Measurements from ENCODE around the gene CIROP. TPM values are rescaled to one million over a fixed set of nuclear protein-coding genes. Genes with fewer than 3 reads are reported as not detected.

CIROP gene
- total and polyA plus RNA-seq, 4 donors = 0.06 to 0.61 (median 0.10) TPM

DNA sequence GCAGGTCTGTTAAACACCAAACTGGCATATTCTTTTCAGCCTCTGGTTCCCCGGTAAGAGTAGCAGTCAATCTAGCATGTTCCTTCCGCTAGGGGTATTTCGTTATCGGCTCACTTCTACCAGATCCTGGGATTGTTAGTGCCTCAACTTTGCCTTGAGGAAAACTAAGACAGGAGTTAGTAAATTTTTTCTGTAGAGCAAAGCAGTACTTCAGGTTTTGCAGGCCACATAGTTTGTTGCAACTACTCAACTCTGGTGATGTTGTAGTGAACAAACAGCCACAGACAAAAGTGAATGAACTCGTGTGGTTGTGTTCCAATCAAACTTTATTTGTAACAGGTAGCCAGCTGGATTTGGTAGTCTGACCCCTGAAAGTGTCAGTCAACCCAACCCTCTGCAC lies 41.2 kb downstream of the CIROP start:
- no peak for DNase-seq (ENCODE audit: low read depth in 4 of 6, low spot score in 6 of 6)
- no peak overlapping the region for H3K4me3 ChIP-seq (ENCODE audit: low read depth, low read length)
- peaks cover 16% of the 10 kb centered on the region for H3K4me1 ChIP-seq (ENCODE audit: control insufficient read depth, insufficient read depth, low read length)
- no peaks in the 10 kb centered on the region for H3K9me3 ChIP-seq (ENCODE audit: control insufficient read depth, insufficient read depth, low read length)
- no peak overlapping the region for H3K27ac ChIP-seq (ENCODE audit: low read depth, low read length)
- peaks cover 97% of the 10 kb centered on the region for H3K36me3 ChIP-seq (ENCODE audit: control insufficient read depth, insufficient read depth, low read length)
- H3K27me3 ChIP-seq (ENCODE audit: control insufficient read depth, insufficient read depth, low read length) = no peaks in the 10 kb centered on the region
- 98% methylated on average over 5 of the region's 5 CpGs for WGBS (ENCODE audit: insufficient coverage)

DNA sequence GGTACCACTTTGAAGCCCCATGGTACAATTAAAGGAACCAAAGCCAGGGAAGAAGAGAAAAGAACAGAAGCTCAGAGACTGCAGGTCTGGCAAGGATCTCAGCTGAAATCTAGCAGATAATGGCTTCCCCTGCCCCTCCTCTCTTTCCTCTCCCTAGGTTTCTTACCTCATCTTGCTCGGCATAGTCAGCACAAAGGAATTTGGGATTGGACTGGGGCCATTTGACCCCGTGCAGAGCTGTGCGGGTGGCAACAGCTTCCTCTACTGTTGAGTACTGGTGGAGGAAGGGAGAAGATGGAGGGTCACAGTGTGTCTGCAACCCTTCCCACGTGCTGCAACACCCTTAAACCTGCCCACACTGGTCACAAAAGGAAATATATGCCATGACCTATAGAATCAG lies 42.8 kb downstream of the CIROP start:
- DNase-seq (ENCODE audit: low read depth in 4 of 6, low spot score in 6 of 6) = peak in 1 of 6 donors; percentile 50

DNA sequence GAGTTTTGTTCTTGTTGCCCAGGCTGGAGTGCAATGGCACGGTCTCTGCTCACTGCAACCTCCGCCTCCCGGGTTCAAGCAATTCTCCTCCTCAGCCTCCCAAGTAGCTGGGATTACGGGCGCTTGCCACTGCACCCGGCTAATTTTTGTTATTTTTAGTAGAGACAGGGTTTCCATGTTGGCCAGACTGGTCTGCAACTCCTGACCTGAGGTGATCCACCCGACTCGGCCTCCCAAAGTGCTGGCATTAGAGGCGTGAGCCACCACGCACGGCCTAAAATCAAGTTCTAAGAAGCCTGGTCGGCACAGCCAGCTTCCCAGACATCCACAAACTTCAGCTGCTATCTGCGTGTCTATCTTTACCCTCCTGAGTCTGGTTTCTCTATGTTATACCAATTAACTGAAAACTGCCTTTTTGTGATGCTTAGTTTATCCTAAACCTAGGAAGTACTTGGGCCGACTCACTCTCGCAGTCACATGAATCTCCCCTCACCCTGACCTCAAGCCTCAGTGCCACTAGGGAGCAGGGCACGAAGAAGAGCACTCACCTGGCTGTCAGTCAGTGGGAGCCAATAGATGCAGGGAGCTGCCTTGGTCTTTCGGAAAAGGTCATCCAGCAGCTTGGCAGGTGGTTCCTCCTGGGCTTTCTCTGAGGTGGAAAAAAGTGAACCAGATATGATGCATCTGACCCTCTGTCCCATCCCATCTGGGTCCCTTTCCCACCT lies 44.1 kb downstream of the CIROP start:
- no peak overlapping the region for H3K4me3 ChIP-seq (ENCODE audit: low read depth, low read length)
- peaks cover 28% of the 10 kb centered on the region for H3K4me1 ChIP-seq (ENCODE audit: control insufficient read depth, insufficient read depth, low read length)
- no peak overlapping the region for H3K27ac ChIP-seq (ENCODE audit: low read depth, low read length)
- no peak for DNase-seq (ENCODE audit: low read depth in 4 of 6, low spot score in 6 of 6)
- no peaks in the 10 kb centered on the region for H3K9me3 ChIP-seq (ENCODE audit: control insufficient read depth, insufficient read depth, low read length)
- peaks cover 70% of the 10 kb centered on the region for H3K36me3 ChIP-seq (ENCODE audit: control insufficient read depth, insufficient read depth, low read length)
- no peaks in the 10 kb centered on the region for H3K27me3 ChIP-seq (ENCODE audit: control insufficient read depth, insufficient read depth, low read length)
- 87% methylated on average over 11 of the region's 17 CpGs for WGBS (ENCODE audit: insufficient coverage)

More for the DNA sequence above, 42.8 kb downstream of the CIROP start:
- 50% methylated on average over 2 of the region's 4 CpGs for WGBS (ENCODE audit: insufficient coverage)
- H3K36me3 ChIP-seq (ENCODE audit: control insufficient read depth, insufficient read depth, low read length) = peaks cover 83% of the 10 kb centered on the region
- H3K9me3 ChIP-seq (ENCODE audit: control insufficient read depth, insufficient read depth, low read length) = no peaks in the 10 kb centered on the region
- H3K27ac ChIP-seq (ENCODE audit: low read depth, low read length) = no peak overlapping the region
- H3K4me1 ChIP-seq (ENCODE audit: control insufficient read depth, insufficient read depth, low read length) = peaks cover 15% of the 10 kb centered on the region
- H3K27me3 ChIP-seq (ENCODE audit: control insufficient read depth, insufficient read depth, low read length) = no peaks in the 10 kb centered on the region
- no peak overlapping the region for H3K4me3 ChIP-seq (ENCODE audit: low read depth, low read length)

DNA sequence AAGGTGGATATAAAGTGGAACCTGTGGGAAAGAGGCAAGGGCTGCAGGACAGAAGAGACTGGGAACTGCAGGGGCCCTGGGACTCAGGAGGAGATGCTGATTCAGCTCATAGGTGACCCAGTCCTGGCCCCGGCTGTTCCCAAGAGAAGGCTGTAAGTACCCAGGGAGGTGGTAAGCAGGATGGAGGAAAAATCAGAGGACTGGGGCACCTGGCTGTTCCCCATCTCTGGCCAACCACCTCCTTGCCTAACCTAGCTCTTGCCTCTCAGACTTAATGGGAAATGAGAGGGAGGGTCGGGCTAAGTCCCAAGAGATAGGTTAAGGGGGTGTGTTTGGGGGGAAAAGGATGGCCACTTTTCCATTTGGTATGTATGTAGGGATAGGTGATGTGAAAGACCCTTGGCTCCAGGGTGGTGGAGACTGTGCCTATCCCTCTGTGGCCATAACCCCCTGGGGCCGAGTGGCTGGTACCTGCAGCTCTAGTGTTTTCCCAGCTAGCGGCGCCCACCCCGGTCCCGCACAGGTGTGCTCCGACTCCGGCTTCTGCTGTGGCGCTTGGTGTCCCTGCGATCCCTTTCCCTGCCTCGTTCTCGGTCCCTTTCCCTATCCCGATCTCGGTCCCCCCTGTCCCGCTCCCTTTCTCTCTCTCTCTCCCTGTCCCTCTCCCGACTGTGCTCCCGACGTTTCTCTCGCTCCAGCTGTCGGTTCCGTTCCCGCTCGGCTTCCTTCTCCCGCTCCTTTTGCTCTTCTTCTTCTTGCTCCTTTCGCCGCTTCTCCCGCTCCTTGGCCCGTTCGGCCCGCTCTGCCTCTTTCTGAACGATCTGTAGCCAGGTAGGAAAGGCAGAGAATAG lies 45.9 kb downstream of the CIROP start:
- WGBS (ENCODE audit: insufficient coverage) = 86% methylated on average over 25 of the region's 32 CpGs
- H3K9me3 ChIP-seq (ENCODE audit: control insufficient read depth, insufficient read depth, low read length) = no peaks in the 10 kb centered on the region
- no peak for DNase-seq (ENCODE audit: low read depth in 4 of 6, low spot score in 6 of 6)
- no peak overlapping the region for H3K4me3 ChIP-seq (ENCODE audit: low read depth, low read length)
- H3K27me3 ChIP-seq (ENCODE audit: control insufficient read depth, insufficient read depth, low read length) = no peaks in the 10 kb centered on the region
- peaks cover 43% of the 10 kb centered on the region for H3K4me1 ChIP-seq (ENCODE audit: control insufficient read depth, insufficient read depth, low read length)
- peak overlapping the region; percentile 90 for H3K27ac ChIP-seq (ENCODE audit: low read depth, low read length)
- H3K36me3 ChIP-seq (ENCODE audit: control insufficient read depth, insufficient read depth, low read length) = peaks cover 67% of the 10 kb centered on the region

DNA sequence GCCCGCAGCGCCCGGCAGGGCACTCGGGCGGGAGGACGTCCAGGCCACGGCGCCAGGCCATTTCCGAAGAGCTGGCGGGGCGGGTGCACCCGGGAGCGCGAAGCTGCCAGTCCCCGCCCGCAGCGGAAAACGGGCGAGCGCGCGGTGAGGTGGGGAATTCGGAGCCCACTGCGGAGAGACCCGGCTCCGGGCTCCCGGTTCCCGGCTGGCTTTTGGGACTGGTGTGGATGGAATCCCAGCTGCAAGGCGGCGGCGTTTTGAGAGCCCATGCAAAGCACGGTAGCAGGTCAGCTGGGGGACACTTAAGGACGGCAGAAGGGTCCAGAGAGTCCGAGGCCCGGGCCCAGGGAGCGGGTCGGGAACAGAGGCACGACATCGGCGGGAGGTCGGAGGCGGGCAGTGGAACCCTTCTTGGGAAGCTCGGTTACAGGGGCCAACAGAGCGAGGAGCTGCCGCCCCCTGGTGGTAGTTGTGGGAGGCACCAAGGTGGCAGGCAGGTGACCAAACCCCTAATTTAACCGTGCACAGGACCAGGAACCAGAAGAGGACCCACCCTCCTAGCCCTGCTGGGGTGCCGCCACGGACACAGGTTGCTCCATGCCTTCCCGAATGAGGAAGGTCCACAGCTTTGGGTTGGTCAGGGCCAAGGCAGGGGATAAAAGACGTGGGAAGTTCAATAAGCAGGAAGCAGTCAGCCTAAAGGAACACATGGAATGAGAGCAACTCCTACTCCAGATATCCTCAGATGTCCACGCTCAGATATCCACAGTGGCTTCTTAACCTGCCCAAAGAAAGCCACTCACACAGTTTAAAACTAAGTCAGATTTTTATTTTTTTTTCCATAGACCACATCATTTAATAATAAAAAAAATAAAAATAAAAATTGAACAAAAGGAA lies 46.8 kb downstream of the CIROP start:
- 0% methylated on average over 48 of the region's 51 CpGs for WGBS (ENCODE audit: insufficient coverage)
- Histone ChIP-seq H3K27ac (ENCODE audit: low read depth, low read length) (peak overlapping the region; percentile 90), H3K4me1 (ENCODE audit: control insufficient read depth, insufficient read depth, low read length) (peaks cover 43% of the 10 kb centered on the region), H3K4me3 (ENCODE audit: low read depth, low read length) (peak overlapping the region; percentile 69), H3K9me3 (ENCODE audit: control insufficient read depth, insufficient read depth, low read length) (no peaks in the 10 kb centered on the region), H3K27me3 (ENCODE audit: control insufficient read depth, insufficient read depth, low read length) (no peaks in the 10 kb centered on the region), H3K36me3 (ENCODE audit: control insufficient read depth, insufficient read depth, low read length) (peaks cover 69% of the 10 kb centered on the region)
- peak; percentile 80 to 97 (median 86) for DNase-seq (ENCODE audit: low read depth in 4 of 6, low spot score in 6 of 6)

DNA sequence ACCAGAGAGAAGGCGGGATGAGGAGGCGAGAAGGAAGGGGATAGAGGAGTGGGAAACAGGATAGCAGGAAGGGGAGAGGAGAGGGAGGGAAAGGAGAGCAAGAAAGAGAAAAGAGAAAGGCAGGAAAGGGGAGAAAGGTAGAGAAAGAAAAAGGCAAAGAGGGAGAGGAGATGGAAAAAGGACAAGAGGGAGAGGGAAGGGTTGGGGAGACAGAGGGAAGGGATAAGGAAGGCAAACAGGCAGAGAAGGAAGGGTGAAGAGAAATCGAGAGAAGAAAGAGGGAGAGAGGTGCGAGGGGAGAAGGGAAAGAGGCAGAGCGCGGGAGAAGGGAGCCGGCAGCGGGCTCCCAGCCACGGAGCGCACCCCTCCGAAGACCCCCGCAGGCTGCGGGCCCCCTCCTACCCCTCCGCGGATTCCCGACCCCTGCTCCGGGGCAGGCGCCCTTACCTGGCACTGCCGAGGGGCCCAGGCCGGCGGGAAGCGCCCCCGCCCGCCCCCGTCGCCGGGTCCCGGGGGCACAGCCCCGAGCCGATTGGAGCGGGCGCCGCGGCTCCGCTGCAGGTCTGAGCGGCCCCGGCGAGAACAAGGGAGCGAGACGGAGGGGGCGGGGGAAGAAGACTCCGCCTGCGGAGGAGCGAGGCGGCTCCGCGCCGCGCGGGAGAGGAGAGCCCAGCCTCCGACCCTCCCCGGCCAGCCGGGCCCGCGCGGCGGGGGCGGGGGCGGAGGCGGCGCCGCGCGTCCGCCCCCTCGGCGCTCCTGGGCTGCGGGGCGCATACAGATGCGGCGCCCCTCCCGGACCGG lies 47.6 kb downstream of the CIROP start, which contains the start of gene CDH24:
CDH24 (minus strand) TSS at position 565 of the 801 bp plus-strand sequence. CDS start 1,787 bp downstream, outside the sequence.
- peaks cover 47% of the 10 kb centered on the region for H3K4me1 ChIP-seq (ENCODE audit: control insufficient read depth, insufficient read depth, low read length)
- H3K9me3 ChIP-seq (ENCODE audit: control insufficient read depth, insufficient read depth, low read length) = no peaks in the 10 kb centered on the region
- peak in 3 of 6 donors; percentile 74 to 92 (median 92) for DNase-seq (ENCODE audit: low read depth in 4 of 6, low spot score in 6 of 6)
- H3K36me3 ChIP-seq (ENCODE audit: control insufficient read depth, insufficient read depth, low read length) = peaks cover 68% of the 10 kb centered on the region
- H3K27me3 ChIP-seq (ENCODE audit: control insufficient read depth, insufficient read depth, low read length) = no peaks in the 10 kb centered on the region
- H3K27ac ChIP-seq (ENCODE audit: low read depth, low read length) = peak within 1 kb of the TSS; percentile 90
- H3K4me3 ChIP-seq (ENCODE audit: low read depth, low read length) = peak within 1 kb of the TSS; percentile 69
- WGBS (ENCODE audit: insufficient coverage) = under 1% methylated on average over 72 of the region's 73 CpGs

DNA sequence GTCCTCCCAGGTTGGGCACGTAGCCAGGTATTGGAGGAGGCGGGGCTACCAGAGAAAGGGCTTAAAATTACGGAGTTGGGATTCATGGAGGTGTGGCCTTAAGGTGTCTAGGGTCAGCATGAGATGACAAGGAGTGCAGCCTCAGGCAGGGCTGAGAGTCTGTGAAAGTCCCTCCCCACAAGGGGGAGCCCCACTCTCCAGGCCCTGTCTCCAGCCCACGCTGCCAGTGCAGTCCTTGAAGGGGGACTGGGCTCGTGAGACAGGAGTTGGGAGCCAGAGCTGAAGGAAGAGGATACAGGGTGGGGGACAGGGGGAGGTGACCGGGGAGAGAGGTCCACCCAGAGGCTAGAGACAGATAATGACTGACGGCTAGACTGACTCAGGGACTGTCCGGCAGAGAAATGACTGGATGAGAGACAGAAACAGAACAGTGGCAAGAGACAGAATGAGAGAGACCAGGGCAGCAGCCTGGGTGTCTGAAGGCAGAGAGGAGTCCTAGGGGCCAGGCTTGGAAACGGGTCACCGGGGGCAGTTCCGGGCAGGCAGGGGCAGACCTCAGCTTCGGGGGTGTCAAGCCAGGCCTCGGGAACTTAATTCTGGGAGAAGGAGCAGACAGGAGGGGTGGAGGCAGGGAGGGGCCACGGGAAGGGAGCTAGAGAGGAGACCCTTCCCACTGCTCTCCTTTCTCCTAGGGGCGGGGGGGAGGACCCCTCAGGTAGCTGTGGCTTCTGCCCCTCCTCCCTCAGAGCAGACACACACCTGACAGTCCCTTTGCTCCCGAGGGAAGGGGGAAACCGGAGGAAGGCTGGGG lies 48.4 kb downstream of the CIROP start:
- DNase-seq (ENCODE audit: low read depth in 4 of 6, low spot score in 6 of 6) = peak in 2 of 6 donors; percentile 72 to 74
- no peaks in the 10 kb centered on the region for H3K27me3 ChIP-seq (ENCODE audit: control insufficient read depth, insufficient read depth, low read length)
- H3K27ac ChIP-seq (ENCODE audit: low read depth, low read length) = no peak overlapping the region
- H3K9me3 ChIP-seq (ENCODE audit: control insufficient read depth, insufficient read depth, low read length) = no peaks in the 10 kb centered on the region
- peaks cover 53% of the 10 kb centered on the region for H3K4me1 ChIP-seq (ENCODE audit: control insufficient read depth, insufficient read depth, low read length)
- peaks cover 67% of the 10 kb centered on the region for H3K36me3 ChIP-seq (ENCODE audit: control insufficient read depth, insufficient read depth, low read length)
- WGBS (ENCODE audit: insufficient coverage) = 5% methylated on average over 11 of the region's 17 CpGs
- H3K4me3 ChIP-seq (ENCODE audit: low read depth, low read length) = peak overlapping the region; percentile 45

DNA sequence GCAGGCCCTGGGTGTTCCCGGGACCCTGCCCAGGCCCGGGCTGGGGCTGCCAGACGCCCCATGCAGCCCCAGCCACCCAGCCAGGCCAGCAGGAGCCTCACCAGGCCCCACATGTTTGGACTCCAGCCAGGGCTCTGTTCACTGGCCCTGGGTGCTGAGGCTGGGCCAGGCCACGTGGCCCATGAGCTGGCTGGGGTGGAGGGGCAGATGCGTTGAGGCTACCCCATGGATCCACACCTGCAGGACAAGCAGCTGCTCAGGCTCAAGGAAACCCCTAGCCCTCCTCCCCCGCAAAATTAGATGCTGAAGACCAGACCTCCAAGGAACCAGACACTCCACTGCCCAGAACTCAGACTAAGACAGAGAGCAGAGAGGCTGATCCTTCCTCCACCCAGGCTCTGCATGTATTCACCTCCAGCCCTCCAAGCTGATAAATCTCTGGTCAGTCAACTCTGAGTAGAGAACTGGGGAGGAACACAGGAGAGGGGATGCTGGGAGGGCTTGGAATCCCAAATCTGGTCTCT lies 49.1 kb downstream of the CIROP start:
- 62% methylated on average over 5 of the region's 6 CpGs for WGBS (ENCODE audit: insufficient coverage)
- peak in 1 of 6 donors; percentile 25 for DNase-seq (ENCODE audit: low read depth in 4 of 6, low spot score in 6 of 6)
- Histone ChIP-seq H3K4me1 (ENCODE audit: control insufficient read depth, insufficient read depth, low read length) (peaks cover 53% of the 10 kb centered on the region), H3K27me3 (ENCODE audit: control insufficient read depth, insufficient read depth, low read length) (no peaks in the 10 kb centered on the region), H3K36me3 (ENCODE audit: control insufficient read depth, insufficient read depth, low read length) (peaks cover 62% of the 10 kb centered on the region), H3K9me3 (ENCODE audit: control insufficient read depth, insufficient read depth, low read length) (no peaks in the 10 kb centered on the region), H3K27ac (ENCODE audit: low read depth, low read length) (no peak overlapping the region), H3K4me3 (ENCODE audit: low read depth, low read length) (no peak overlapping the region)

All from spinal cord (tissue), 10 donors.